Measurements from ENCODE around the gene NR1D2. TPM values are rescaled to one million over a fixed set of nuclear protein-coding genes. Genes with fewer than 3 reads are reported as not detected.
"Not testable (repeated sequence)": the region's sequence is repeated elsewhere in the genome, so short reads cannot be mapped to it uniquely, and the experiment has no call there.

The NR1D2 gene
- polyA plus RNA-seq, 4 donors = 8.3 to 13.0 (median 11.1) TPM

DNA sequence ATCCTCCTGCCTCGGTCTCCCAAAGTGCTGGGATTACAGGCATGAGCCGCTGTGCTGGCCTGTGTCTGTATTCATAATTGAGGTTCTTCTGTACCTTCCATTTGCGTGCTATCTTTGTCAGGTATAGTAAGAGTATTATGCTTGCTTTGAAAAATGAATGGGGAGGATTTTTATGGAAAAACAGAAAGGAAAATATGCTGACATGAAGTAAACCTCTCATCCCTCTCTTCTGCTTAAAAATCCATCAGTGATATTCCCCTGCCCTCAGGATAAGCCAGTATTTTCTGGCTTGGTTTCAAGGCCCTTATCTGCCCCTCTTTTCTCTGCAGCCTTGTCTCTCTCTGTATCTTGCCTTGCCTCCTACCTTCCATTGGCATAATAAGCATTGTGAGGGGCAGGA, 80.7 kb downstream of the NR1D2 start:
- H3K36me3 ChIP-seq (ENCODE audit: control insufficient read depth in 3 of 3, insufficient read depth in 2 of 3, low read depth in 1 of 3, low read length in 3 of 3) = no peaks in the 10 kb centered on the region
- no peak overlapping the region for H3K4me3 ChIP-seq (ENCODE audit: low read depth in 1 of 3, low read length in 3 of 3)
- no peak overlapping the region for H3K27ac ChIP-seq (ENCODE audit: low read depth in 1 of 3, low read length in 2 of 3)
- H3K27me3 ChIP-seq (ENCODE audit: control insufficient read depth in 3 of 3, insufficient read depth in 3 of 3, low read length in 3 of 3) = no peaks in the 10 kb centered on the region
- FAIRE-seq (no peak), DNase-seq (no peak)
- 81 to 90% (median 87%) methylated on average over 3 of the region's 3 CpGs for WGBS, 3 donors
- no peaks in the 10 kb centered on the region for H3K9me3 ChIP-seq (ENCODE audit: control insufficient read depth in 2 of 2, insufficient read depth in 1 of 2, low read depth in 1 of 2, low read length in 1 of 2)
- no peaks in the 10 kb centered on the region for H3K4me1 ChIP-seq (ENCODE audit: control insufficient read depth in 3 of 3, insufficient read depth in 2 of 3, low read depth in 1 of 3, low read length in 2 of 3)

DNA sequence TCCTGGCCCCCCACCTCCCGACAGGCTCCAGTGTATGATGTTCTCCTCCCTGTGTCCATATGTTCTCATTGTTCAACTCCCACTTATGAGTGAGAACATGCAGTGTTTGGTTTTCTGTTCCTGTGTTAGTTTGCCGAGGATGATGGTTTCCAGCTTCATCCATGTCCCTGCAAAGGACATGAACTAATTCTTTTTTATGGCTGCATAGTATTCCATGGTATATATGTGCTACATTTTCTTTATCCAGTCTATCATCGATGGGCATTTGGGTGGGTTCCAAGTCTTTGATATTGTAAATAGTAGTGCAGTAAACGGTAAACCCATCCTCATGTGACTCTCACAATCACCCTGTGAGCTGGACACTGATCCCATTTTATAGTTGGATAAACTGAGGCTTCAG, 81.6 kb downstream of the NR1D2 start:
- H3K36me3 ChIP-seq (ENCODE audit: control insufficient read depth in 3 of 3, insufficient read depth in 2 of 3, low read depth in 1 of 3, low read length in 3 of 3); H3K27ac ChIP-seq (ENCODE audit: low read depth in 1 of 3, low read length in 2 of 3); DNase-seq; FAIRE-seq; H3K4me3 ChIP-seq (ENCODE audit: low read depth in 1 of 3, low read length in 3 of 3); H3K27me3 ChIP-seq (ENCODE audit: control insufficient read depth in 3 of 3, insufficient read depth in 3 of 3, low read length in 3 of 3); H3K4me1 ChIP-seq (ENCODE audit: control insufficient read depth in 3 of 3, insufficient read depth in 2 of 3, low read depth in 1 of 3, low read length in 2 of 3); H3K9me3 ChIP-seq (ENCODE audit: control insufficient read depth in 2 of 2, insufficient read depth in 1 of 2, low read depth in 1 of 2, low read length in 1 of 2): not testable (repeated sequence)
- 86 to 91% (median 88%) methylated on average over 4 of the region's 4 CpGs for WGBS, 3 donors

DNA sequence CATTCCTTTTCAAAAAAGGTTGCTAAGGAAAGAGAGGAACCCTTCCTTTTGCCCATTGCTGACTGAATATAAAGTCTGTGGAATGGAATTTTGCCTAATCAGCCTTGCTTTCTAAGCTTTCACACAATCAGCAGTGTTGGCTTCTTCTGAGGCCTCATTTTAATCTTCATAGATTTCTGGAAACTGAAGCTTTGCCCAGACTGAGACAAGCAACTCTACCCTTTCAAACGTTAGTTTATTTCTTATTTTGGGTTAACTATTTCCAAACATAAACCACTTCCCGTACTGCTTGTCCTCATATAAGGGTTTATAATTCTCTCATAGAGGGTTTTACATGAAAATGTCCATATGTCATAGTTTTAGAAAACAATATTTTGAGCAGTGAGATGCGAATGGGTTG, 82.9 kb downstream of the NR1D2 start:
- Histone ChIP-seq H3K27me3 (ENCODE audit: control insufficient read depth in 3 of 3, insufficient read depth in 3 of 3, low read length in 3 of 3) (no peaks in the 10 kb centered on the region), H3K4me1 (ENCODE audit: control insufficient read depth in 3 of 3, insufficient read depth in 2 of 3, low read depth in 1 of 3, low read length in 2 of 3) (no peaks in the 10 kb centered on the region), H3K4me3 (ENCODE audit: low read depth in 1 of 3, low read length in 3 of 3) (no peak overlapping the region), H3K36me3 (ENCODE audit: control insufficient read depth in 3 of 3, insufficient read depth in 2 of 3, low read depth in 1 of 3, low read length in 3 of 3) (no peaks in the 10 kb centered on the region), H3K9me3 (ENCODE audit: control insufficient read depth in 2 of 2, insufficient read depth in 1 of 2, low read depth in 1 of 2, low read length in 1 of 2) (no peaks in the 10 kb centered on the region), H3K27ac (ENCODE audit: low read depth in 1 of 3, low read length in 2 of 3) (no peak overlapping the region)
- FAIRE-seq (no peak), DNase-seq (no peak)
- 60 to 63% (median 63%) methylated on average over 3 of the region's 3 CpGs for WGBS, 3 donors

Other genes with a start within 250 kb of the NR1D2 start
- gene UBE2E1, start 139.3 kb upstream of the NR1D2 start, polyA plus RNA-seq = 100 to 1,000 TPM in 1 of 4 donors, 10 to 100 TPM in 3; 52.4 to 102 (median 68.4) TPM
- 1 to 10 TPM; 4.0 to 6.6 (median 4.6) TPM for gene NKIRAS1, start 28.3 kb upstream of the NR1D2 start, polyA plus RNA-seq
- gene RPL15, start 28.2 kb upstream of the NR1D2 start, polyA plus RNA-seq = 1,000 to 10,000 TPM; 1,526 to 3,526 (median 2,791) TPM

Data from small intestine (tissue), 7 donors.